Fibroblast of lung (primary cell): Measurements from ENCODE around the gene KLC1. TPM values are rescaled to one million over a fixed set of nuclear protein-coding genes. Genes with fewer than 3 reads are reported as not detected.

ENCODE experiments used
- DNase-seq, 2 donors: peaks; one replicate each; pipeline versions ENCODE4 v3.0.0 to v3.0.0-alpha.2; 2010; ENCODE audit warnings: low read depth in 2 of 2
- H2AFZ ChIP-seq: 2 replicates; pipeline ENCODE4 v1.5.1; 2012; ENCODE audit warnings: low read length, control low read depth, inconsistent platforms
- H3K27ac ChIP-seq: 2 replicates; pipeline ENCODE4 v1.5.1; 2011; ENCODE audit warnings: low read length, control low read depth; ENCODE audit not compliant: insufficient read depth
- H3K27me3 ChIP-seq: 2 replicates; pipeline ENCODE4 v1.5.1; 2011; ENCODE audit warnings: mild to moderate bottlenecking, low read length; ENCODE audit not compliant: control insufficient read depth, insufficient read depth
- H3K36me3 ChIP-seq: 2 replicates; pipeline ENCODE4 v1.5.1; 2011; ENCODE audit warnings: low read length; ENCODE audit not compliant: control insufficient read depth, insufficient read depth
- H3K4me1 ChIP-seq: 2 replicates; pipeline ENCODE4 v1.5.1; 2011; ENCODE audit warnings: low read length; ENCODE audit not compliant: control insufficient read depth, insufficient read depth; ENCODE audit errors: extremely low read depth
- H3K4me2 ChIP-seq: 2 replicates; pipeline ENCODE4 v1.5.1; 2011; ENCODE audit warnings: low read length, control low read depth; ENCODE audit not compliant: insufficient read depth; ENCODE audit errors: extremely low read depth
- H3K4me3 ChIP-seq, 4 experiments: fragments of 200-600 bp in 1 of 4; sonication (generic) in 1 of 4; replicated peaks in 1 of 4; 2 replicates each; pipeline ENCODE4 v1.5.1; 2011 to 2016; ENCODE audit warnings: low read length in 4 of 4, low read depth in 3 of 4, mild to moderate bottlenecking in 3 of 4, control low read depth in 2 of 4, inconsistent platforms in 1 of 4, mixed read lengths in 1 of 4; ENCODE audit not compliant: insufficient read depth in 1 of 4; ENCODE audit errors: control extremely low read depth in 1 of 4
- H3K79me2 ChIP-seq: 2 replicates; pipeline ENCODE4 v1.5.1; 2012; ENCODE audit warnings: mild to moderate bottlenecking, low read length, inconsistent platforms; ENCODE audit not compliant: control insufficient read depth, insufficient read depth
- H3K9ac ChIP-seq: 2 replicates; pipeline ENCODE4 v1.5.1; 2011; ENCODE audit warnings: mild to moderate bottlenecking, low read length, control low read depth; ENCODE audit not compliant: insufficient read depth
- H3K9me3 ChIP-seq: 2 replicates; pipeline ENCODE4 v1.5.1; 2012; ENCODE audit warnings: low read depth, low read length; ENCODE audit not compliant: control insufficient read depth, insufficient read depth
- H4K20me1 ChIP-seq: 2 replicates; pipeline ENCODE4 v1.5.1; 2011; ENCODE audit warnings: low read length; ENCODE audit not compliant: control insufficient read depth, insufficient read depth; ENCODE audit errors: extremely low read depth
- CTCF ChIP-seq, 2 donors: IDR thresholded peaks in 1 of 2; conservative IDR thresholded peaks in 1 of 2; 1 replicate in 1 of 2; 2 replicates in 1 of 2; pipeline ENCODE4 v1.5.1; 2011 to 2012; ENCODE audit warnings: low read length in 2 of 2, control low read depth in 1 of 2, inconsistent platforms in 1 of 2, low read depth in 1 of 2, mild to moderate bottlenecking in 1 of 2
- EZH2 ChIP-seq: IDR thresholded peaks from 2 replicates; pipeline ENCODE4 v1.5.1; 2012; ENCODE audit warnings: low read length, control low read depth, mild to moderate bottlenecking; ENCODE audit errors: missing control alignments
- polyA plus RNA-seq, 2 donors: library from polyadenylated mRNA; depleted of rRNA in 1 of 2; stranded (reverse) in 1 of 2; unstranded in 1 of 2; fragments of >200 nt; gene quantifications; 2 replicates each; pipeline ENCODE4 v1.2.1, GENCODE V29; 2011 to 2012; ENCODE audit warnings: missing spikeins in 1 of 2
- total RNA-seq: library from RNA; depleted of rRNA; stranded (reverse); fragments of >200 nt; gene quantifications from 2 replicates; pipeline ENCODE4 v1.2.1, GENCODE V29; 2014

KLC1 gene
- total and polyA plus RNA-seq, 2 donors (not counting 1 experiment from before 2014, with no cell fraction given): 180 to 219 TPM

DNA sequence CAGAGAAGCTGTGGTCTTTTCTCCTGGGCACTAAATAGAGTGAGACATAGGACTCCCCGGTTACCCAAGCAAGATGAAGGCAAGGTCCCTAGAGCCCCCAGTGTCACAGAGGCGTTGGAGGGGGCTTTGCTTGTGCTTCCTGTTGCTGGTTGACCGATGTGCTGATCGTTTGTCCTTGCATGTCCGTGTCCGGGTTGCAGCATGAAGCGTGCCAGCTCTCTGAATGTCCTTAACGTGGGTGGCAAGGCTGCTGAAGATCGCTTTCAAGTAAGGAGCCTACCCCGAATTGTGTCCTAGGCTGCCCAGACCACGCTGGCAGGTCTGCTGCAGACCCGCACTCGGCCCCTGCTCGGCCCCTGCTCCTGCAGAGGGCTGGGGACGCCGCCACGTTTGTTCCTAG is 63.1 kb downstream of the KLC1 start:
- no peak overlapping the region for H2AFZ ChIP-seq
- H3K27me3 ChIP-seq: no peaks in the 10 kb centered on the region
- no peak overlapping the region for H3K4me2 ChIP-seq
- H4K20me1 ChIP-seq: no peaks in the 10 kb centered on the region
- DNase-seq: no peak
- H3K27ac ChIP-seq: no peak overlapping the region
- no peak overlapping the region for H3K4me3 ChIP-seq
- peaks cover 20% of the 10 kb centered on the region for H3K4me1 ChIP-seq
- TF ChIP-seq EZH2: no peak
- no peak for TF ChIP-seq CTCF (conservative IDR thresholded peaks at IDR 0.05 in 1 of 2, IDR thresholded peaks at IDR 0.05 in 1 of 2; ENCODE audit: low read depth in 1 of 2, low read length in 2 of 2)
- H3K36me3 ChIP-seq: peaks cover 22% of the 10 kb centered on the region
- H3K9ac ChIP-seq: no peak overlapping the region
- peaks cover 27% of the 10 kb centered on the region for H3K79me2 ChIP-seq
- H3K9me3 ChIP-seq: no peaks in the 10 kb centered on the region

DNA sequence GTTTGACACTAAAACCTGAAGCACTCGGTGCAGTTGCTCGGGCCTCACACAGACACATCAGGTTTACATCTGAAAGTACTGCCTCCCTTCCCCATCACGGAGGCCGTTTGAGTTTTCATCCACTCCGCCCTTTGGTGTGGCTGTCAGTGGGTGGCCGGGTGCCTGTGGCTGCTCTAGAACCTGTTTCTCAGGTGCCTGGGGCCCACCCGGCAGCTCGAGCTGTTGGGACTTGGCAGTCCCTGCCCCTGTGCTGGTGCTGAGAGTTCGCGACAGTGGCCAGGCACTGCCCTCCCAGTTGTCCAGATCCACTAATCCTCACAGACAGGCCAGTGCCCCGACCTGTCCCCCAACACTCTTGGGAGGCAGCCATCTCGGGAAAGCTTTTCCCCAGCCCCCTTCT is 63.9 kb downstream of the KLC1 start:
- peaks cover 26% of the 10 kb centered on the region for H3K36me3 ChIP-seq
- H2AFZ ChIP-seq: no peak overlapping the region
- TF ChIP-seq EZH2 (no peak), CTCF (conservative IDR thresholded peaks at IDR 0.05 in 1 of 2, IDR thresholded peaks at IDR 0.05 in 1 of 2; ENCODE audit: low read depth in 1 of 2, low read length in 2 of 2) (no peak)
- H3K9me3 ChIP-seq: no peaks in the 10 kb centered on the region
- no peak overlapping the region for H3K4me3 ChIP-seq
- peaks cover 23% of the 10 kb centered on the region for H3K4me1 ChIP-seq
- H4K20me1 ChIP-seq: no peaks in the 10 kb centered on the region
- H3K79me2 ChIP-seq: peaks cover 33% of the 10 kb centered on the region
- H3K27me3 ChIP-seq: no peaks in the 10 kb centered on the region
- no peak overlapping the region for H3K27ac ChIP-seq
- no peak overlapping the region for H3K9ac ChIP-seq
- no peak overlapping the region for H3K4me2 ChIP-seq
- DNase-seq: no peak

- H3K79me2 ChIP-seq: peaks cover 39% of the 10 kb centered on the region
- H3K27me3 ChIP-seq: no peaks in the 10 kb centered on the region
- H3K27ac ChIP-seq: no peak overlapping the region
- H2AFZ ChIP-seq: no peak overlapping the region
- H3K4me3 ChIP-seq: no peak overlapping the region
- no peaks in the 10 kb centered on the region for H3K9me3 ChIP-seq
- DNase-seq: no peak
- TF ChIP-seq EZH2: no peak
- H3K4me2 ChIP-seq: no peak overlapping the region
- peaks cover 21% of the 10 kb centered on the region for H3K4me1 ChIP-seq
- no peaks in the 10 kb centered on the region for H4K20me1 ChIP-seq
- H3K36me3 ChIP-seq: peaks cover 30% of the 10 kb centered on the region
- H3K9ac ChIP-seq: no peak overlapping the region
These were observed 64.5 kb downstream of the KLC1 start for GRCh38 chr14:103693515-103693914.
